RWPE2 (cell line): ENCODE measurements around the gene RBKS.

Source experiments
- ATAC-seq: fragments of 200-7000 bp; cut with Tn5 transposase; 3 replicates; pipeline ENCODE4 v1.9.1; 2021; ENCODE audit warnings: low read depth
- DNase-seq: peaks from one replicate; pipeline ENCODE4 v3.0.0-alpha.2; 2020; ENCODE audit warnings: low spot score
- H3K27ac ChIP-seq: fragments of 450-650 bp; 2 replicates; pipeline ENCODE4 v1.5.1; 2017; ENCODE audit warnings: mild to moderate bottlenecking; ENCODE audit not compliant: poor library complexity, severe bottlenecking
- H3K27me3 ChIP-seq: fragments of 250-450 bp; sonication (Bioruptor Pico); 2 replicates; pipeline ENCODE4 v1.5.1; 2021; ENCODE audit warnings: mild to moderate bottlenecking, moderate library complexity; ENCODE audit not compliant: insufficient read depth, poor library complexity, severe bottlenecking
- H3K36me3 ChIP-seq: fragments of 250-450 bp; sonication (Bioruptor Pico); 2 replicates; pipeline ENCODE4 v1.5.1; 2020; ENCODE audit warnings: low read depth, mild to moderate bottlenecking, moderate library complexity
- H3K4me1 ChIP-seq: fragments of 250-450 bp; sonication (Bioruptor Pico); 2 replicates; pipeline ENCODE4 v1.5.1; 2021; ENCODE audit warnings: mild to moderate bottlenecking, moderate library complexity; ENCODE audit not compliant: insufficient read depth, poor library complexity, severe bottlenecking
- H3K4me3 ChIP-seq: fragments of 250-450 bp; sonication (Bioruptor Pico); 2 replicates; pipeline ENCODE4 v1.5.1; 2021; ENCODE audit warnings: mild to moderate bottlenecking, moderate library complexity; ENCODE audit not compliant: severe bottlenecking
- H3K9me3 ChIP-seq: fragments of 250-450 bp; sonication (Bioruptor Pico); 2 replicates; pipeline ENCODE4 v1.5.1; 2021; ENCODE audit warnings: mild to moderate bottlenecking, moderate library complexity; ENCODE audit not compliant: severe bottlenecking
- CTCF ChIP-seq: fragments of 450-650 bp; IDR thresholded peaks from one replicate; pipeline ENCODE4 v1.5.1; 2017; ENCODE audit warnings: mild to moderate bottlenecking, moderate library complexity; ENCODE audit not compliant: poor library complexity, severe bottlenecking

RBKS gene

GRCh38 chr2:27736031-27736889 is 153.9 kb downstream of the RBKS start:
- no peak for TF ChIP-seq CTCF
- H3K36me3 ChIP-seq = no peaks in the 10 kb centered on the region
- ATAC-seq (no peak), DNase-seq (no peak)
- H3K27ac ChIP-seq = peak overlapping the region; percentile 31
- H3K9me3 ChIP-seq = peaks cover 2% of the 10 kb centered on the region
- H3K4me3 ChIP-seq = peak overlapping the region; percentile 25
- peaks cover 5% of the 10 kb centered on the region for H3K4me1 ChIP-seq
- H3K27me3 ChIP-seq = no peaks in the 10 kb centered on the region

- TF ChIP-seq CTCF = no peak
- peak overlapping the region; percentile 25 for H3K4me3 ChIP-seq
- DNase-seq (no peak), ATAC-seq (peak; percentile 84)
- no peaks in the 10 kb centered on the region for H3K27me3 ChIP-seq
- H3K36me3 ChIP-seq = no peaks in the 10 kb centered on the region
- peaks cover 5% of the 10 kb centered on the region for H3K4me1 ChIP-seq
- peak overlapping the region; percentile 31 for H3K27ac ChIP-seq
- peaks cover 2% of the 10 kb centered on the region for H3K9me3 ChIP-seq
These were observed 154.8 kb downstream of the RBKS start for GRCh38 chr2:27735263-27735904.

- DNase-seq (no peak), ATAC-seq (no peak)
- Histone ChIP-seq H3K36me3 (no peaks in the 10 kb centered on the region), H3K4me1 (peaks cover 5% of the 10 kb centered on the region), H3K27me3 (no peaks in the 10 kb centered on the region), H3K4me3 (no peak overlapping the region), H3K27ac (no peak overlapping the region), H3K9me3 (no peaks in the 10 kb centered on the region)
- TF ChIP-seq CTCF = no peak
These were observed 155.9 kb downstream of the RBKS start for GRCh38 chr2:27734305-27734704.
